Posterior cingulate gyrus (tissue), 11 donors: Measurements from ENCODE around the gene ARID1B.
"Not testable (repeated sequence)": the region's sequence is repeated elsewhere in the genome, so short reads cannot be mapped to it uniquely, and the experiment has no call there.

Source experiments
- DNase-seq, 10 donors: peaks; one replicate each; pipeline versions ENCODE4 v3.0.0 to v3.0.0-alpha.2; 2020 to 2021; ENCODE audit warnings: mixed read lengths in 3 of 10
- intact Hi-C: fragments of 100-400 bp; cut with DNase I; formaldehyde crosslinking; loops from one replicate; pipeline ENCODE4 v1.15.1; 2023

Gene ARID1B

GRCh38 chr6:156917213-156917612 is 140.0 kb downstream of the ARID1B start:
- intact Hi-C loops: no loop called here
- DNase-seq: no peak

DNA sequence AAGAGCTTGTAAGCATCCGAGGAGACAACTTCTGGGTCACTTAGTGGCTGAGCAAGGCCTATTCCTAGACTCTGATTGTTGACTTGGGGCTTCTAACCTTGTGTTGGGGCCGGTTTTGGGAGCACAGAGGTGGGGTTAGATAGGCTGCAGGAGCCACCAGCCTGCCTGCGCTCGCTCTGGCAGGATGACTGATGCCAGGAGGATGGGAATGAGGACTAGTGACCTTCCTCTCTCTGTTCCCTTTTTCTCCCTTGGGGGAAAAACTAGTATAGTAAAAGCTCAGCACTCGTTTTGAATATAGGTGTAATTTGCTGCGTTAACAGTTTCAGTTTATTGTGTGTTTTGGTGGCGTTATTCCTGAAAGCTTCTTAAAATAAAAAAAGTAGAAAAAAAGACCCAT is 141.5 kb downstream of the ARID1B start:
- DNase-seq: no peak
- intact Hi-C loops: no loop called here

DNA sequence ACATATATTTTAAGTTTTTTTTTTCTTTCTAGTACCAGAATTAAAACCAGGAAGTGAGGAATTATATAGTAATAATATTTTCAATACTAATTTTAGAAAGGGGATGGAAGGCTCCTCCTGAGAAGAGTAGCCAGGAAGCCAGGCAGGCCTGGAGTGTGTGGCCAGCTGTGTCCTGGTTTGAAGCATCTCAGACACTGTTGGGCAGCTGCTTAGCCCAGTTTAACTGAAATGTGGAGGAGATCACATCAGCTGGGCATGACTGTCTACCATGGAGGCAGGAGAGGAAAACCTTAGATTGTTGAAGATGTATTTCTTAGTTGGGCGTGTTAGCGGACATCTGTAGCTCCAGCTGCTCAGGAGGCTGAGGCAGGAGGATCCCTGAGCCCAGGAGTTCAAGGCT is 142.2 kb downstream of the ARID1B start:
- DNase-seq: no peak
- intact Hi-C loops: no loop called here

DNA sequence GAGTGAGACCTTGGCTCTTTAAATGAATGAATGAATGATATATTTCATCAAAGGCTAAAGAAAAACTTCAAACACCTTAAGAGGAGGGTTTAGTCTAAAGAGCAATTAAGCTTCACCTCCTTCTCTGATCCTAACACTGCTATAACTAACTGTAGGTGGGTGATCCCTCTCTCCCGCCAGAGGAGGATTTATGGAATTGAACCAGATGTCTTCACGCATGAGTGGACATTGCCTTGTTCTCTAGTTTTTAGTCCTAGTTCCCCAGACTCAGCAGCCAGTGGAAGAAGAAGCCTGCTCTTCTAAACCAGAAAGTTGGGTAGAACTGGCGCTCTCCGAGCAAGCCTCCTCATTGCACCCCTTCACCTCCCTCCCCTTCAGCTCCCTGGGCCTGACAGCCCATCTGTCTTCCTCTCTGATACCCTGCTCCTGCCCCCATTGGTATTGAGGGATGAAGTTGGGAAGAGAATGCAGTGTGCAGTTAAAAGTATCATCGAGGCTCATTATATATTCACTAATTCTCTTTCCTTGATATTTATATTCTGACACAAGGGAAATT is 142.7 kb downstream of the ARID1B start:
- DNase-seq: no peak
- intact Hi-C loops: no loop called here

GRCh38 chr6:156924246-156924645 is 147.1 kb downstream of the ARID1B start:
- intact Hi-C loops: no loop called here

DNA sequence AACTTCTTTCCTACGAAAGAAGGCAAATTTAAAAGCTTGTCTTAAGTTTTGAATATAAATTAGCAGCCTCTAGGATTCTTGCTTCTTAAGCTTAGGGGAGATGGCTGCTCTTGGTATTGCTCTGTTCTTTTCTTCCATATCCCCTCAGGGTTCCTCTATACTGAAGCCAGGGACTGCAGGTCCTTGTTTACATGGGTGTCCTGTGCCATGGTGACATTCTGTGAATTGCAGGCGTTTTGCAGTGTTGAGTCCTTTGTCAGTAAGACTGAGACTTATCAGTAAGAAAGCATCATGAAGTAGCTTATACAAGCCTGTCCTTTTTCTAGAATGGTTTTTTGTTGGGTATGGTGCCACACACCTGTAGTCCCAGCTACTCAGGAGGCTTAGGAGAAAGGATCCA is 147.8 kb downstream of the ARID1B start:
- no peak for DNase-seq
- intact Hi-C loops: no loop called here

More at GRCh38 chr6:156924246-156924645, 147.1 kb downstream of the ARID1B start:
- no peak for DNase-seq

- DNase-seq: no peak
- intact Hi-C loops: no loop called here
Observed at GRCh38 chr6:156925718-156926607, 148.8 kb downstream of the ARID1B start.

DNA sequence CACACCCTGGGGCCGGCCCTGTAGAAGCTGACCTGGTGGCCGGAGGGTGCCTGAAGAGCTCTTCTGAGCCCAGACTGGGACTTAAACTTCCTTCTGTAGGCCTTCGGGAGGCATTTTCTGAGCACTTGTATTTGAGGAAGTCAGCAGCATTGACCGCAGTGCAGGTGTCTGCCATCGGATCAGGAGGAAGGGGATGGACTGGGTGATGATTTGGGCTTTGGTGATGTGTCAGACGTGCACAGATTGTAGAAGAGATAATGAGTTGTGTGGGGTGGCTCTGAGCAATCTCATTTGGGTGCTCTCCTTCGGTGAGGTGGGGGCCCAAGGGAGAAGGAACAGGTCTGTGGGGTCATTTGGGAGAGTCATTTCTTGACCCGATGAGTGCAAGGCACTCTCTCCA is 150.9 kb downstream of the ARID1B start:
- intact Hi-C loops: no loop called here
- DNase-seq: peak in 1 of 10 donors; percentile 71

GRCh38 chr6:156928972-156929371 is 151.8 kb downstream of the ARID1B start:
- intact Hi-C loops: no loop called here

DNA sequence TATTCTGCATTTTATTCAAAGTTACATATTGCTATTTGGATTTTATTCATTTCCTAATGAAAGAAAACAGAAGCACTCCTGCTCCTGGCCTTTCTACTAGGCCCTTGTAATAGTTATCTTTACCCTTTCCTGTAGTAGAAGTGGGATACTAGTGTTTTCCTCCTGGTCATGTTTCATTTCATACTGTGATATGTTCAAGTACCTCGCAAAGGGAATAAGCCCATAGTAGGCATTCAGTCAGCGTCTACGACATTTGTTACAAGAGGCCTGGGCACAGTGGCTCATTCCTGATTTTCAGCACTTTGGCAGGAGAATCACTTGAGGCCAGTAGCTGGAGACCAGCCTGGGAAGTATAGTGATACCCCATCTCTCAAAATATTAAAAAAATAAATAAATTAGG is 154.1 kb downstream of the ARID1B start:
- intact Hi-C loops: no loop called here
- no peak for DNase-seq

More at GRCh38 chr6:156928972-156929371, 151.8 kb downstream of the ARID1B start:
- DNase-seq: no peak

DNA sequence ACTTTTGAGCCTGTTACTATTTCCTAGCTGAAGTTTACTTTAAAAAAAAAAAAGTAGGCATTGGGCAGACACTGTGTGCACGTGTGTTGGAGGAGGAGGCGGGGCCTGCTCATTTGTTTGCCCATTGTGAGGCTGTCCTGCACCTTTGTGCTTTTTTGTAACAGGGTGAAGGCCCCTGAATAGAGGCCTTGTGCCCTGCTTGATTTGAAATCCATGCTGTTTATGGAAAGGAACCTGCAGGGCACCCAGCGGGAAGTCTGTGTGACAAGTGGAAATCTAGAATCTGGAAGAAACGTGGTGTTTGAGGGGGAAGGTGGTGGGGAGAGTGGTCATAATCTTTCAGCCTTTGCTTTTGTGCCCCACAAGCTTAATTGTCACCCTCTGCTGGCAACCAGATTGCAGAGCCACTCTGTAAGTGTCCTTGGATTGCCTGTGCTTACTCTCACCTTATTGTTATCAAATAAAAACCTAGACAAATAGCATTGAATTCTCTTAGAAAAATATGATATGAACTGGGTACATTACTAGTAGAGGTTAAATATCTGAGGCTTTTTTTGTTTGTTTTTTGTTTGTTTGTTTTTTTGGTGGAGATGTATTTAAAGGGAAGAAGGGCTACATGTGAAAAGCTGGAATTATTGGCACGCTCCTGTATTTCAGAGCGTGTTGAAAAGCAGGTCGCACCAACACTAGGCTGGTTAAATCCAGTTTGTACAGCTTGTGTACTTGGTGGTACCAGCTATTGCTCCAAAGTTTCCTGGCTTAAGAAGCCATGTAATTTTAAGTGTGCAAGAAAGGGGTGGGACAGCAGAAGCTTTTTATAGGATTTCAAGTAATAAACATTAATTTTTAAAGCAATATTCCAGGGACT is 156.3 kb downstream of the ARID1B start:
- intact Hi-C loops: no loop called here
- no peak for DNase-seq

DNA sequence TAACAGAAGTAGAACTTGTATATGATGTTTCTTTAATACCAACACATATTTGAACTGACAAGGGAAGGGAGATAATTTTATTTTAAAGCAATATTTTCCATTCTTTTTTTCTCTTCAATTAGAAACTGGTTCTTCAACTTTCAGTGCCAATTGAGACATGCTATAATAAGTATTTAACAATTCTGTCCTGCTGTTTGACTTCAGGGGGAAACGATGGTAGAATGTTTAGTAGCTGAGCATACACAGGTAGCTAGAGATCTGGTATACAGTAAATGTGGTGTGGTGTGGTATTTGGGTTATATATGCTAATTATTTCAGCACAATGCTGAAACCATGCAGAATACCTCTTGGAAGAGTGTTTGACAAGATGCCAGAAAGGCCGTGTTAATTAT is 156.9 kb downstream of the ARID1B start:
- intact Hi-C loops: no loop called here
- DNase-seq: no peak

GRCh38 chr6:156935000-156935399 is 157.8 kb downstream of the ARID1B start:
- intact Hi-C loops: no loop called here
- DNase-seq: no peak

GRCh38 chr6:156938143-156938542 is 161.0 kb downstream of the ARID1B start:
- no peak for DNase-seq
- intact Hi-C loops: no loop called here

DNA sequence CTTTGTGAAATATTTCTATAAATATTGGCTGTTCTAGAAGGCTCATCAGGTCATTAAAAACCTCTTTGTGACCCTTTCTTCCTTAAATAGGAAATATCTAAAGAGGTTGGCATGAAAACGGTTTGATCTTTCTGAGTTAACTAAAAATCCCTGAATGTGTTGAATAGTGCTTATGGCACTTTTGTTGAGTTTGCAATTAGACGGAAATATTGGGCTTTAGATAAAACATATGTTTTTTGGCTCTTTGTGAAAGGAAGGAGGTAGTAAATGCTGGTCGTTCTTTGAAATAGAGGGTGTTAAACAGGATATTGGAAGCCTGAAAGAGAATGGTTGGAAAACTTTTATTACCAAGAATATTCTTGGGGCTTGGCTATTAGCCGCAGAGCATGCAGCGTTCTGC is 163.0 kb downstream of the ARID1B start:
- intact Hi-C loops: no loop called here

GRCh38 chr6:156942266-156942665 is 165.1 kb downstream of the ARID1B start:
- DNase-seq: peak in 1 of 10 donors; percentile 74
- intact Hi-C loops: no loop called here

More for the DNA sequence above, 163.0 kb downstream of the ARID1B start:
- DNase-seq: no peak

GRCh38 chr6:156943166-156943565 is 166.0 kb downstream of the ARID1B start:
- DNase-seq: no peak
- intact Hi-C loops: no loop called here

GRCh38 chr6:156943816-156944215 is 166.6 kb downstream of the ARID1B start:
- intact Hi-C loops: no loop called here
- no peak for DNase-seq

DNA sequence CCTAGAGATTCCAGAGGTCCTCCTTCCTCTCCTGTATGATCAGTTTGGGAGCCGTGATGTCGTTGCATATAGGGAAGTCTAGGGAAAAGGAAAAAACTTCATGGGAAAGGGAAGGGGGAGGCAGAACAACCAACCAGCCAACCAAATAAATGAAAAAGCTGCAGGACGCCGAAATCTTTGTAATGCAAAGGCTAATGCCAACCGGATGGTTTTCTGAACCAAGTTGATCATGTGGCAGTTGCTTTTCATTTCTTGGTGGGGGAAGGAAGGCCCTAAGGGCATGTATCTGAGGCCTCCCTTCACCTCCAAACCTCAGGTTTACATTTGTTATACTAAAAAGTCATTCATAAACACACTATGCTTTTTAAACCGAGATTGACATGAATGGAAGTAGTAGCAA is 167.2 kb downstream of the ARID1B start:
- DNase-seq: no peak
- intact Hi-C loops: no loop called here

GRCh38 chr6:156945789-156946172 is 168.6 kb downstream of the ARID1B start:
- intact Hi-C loops, DNase-seq: not testable (repeated sequence)

DNA sequence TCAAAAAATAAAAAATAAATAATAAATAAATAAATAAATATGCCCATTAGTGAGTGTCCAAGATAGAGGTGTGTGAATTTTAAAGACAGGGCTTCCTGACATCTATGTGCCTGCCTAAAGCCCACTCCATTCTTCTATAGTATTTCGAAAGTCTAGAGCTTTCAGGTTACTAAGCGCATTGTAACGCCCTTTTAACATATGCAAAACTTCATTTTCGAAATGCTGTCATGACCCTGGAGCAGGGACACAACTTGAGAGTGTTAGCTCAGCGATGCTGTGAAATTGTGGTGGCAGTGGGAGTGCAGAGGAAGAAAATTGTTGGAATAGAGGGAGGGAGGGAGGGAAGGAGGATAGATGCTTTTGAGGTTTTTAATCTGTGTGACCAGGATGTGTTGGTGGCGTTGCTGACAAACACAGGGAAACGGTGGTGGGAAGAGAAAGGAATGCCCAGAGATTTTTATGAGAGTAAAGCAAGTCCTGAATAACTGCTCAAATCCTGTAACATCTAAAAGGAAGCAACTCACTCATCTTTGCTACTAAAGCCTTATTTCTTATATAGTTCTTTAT is 169.3 kb downstream of the ARID1B start:
- no peak for DNase-seq
- intact Hi-C loops: no loop called here
